NCI-H1436 treated with DMSO at 0.1 percent for 48 hours (cell line): ENCODE results near the gene DHDH.

ENCODE experiments used
- DNase-seq: peaks from one replicate; lab custom pipeline; 2025; lab: John Stamatoyannopoulos, UW

The DHDH gene

GRCh38 chr19:48966541-48967345, 33.2 kb downstream of the DHDH start:
- no peak for DNase-seq

GRCh38 chr19:48967346-48968178, 34.1 kb downstream of the DHDH start:
- no peak for DNase-seq

- DNase-seq = no peak
These were observed 34.7 kb downstream of the DHDH start for GRCh38 chr19:48968179-48968661.

GRCh38 chr19:48968813-48969218, 35.3 kb downstream of the DHDH start:
- DNase-seq = no peak

GRCh38 chr19:48969276-48970138, 36.0 kb downstream of the DHDH start:
- no peak for DNase-seq

- DNase-seq = no peak
These were observed 36.8 kb downstream of the DHDH start for GRCh38 chr19:48970139-48970766.

GRCh38 chr19:48970923-48971395, 37.5 kb downstream of the DHDH start:
- no peak for DNase-seq

- no peak for DNase-seq
These were observed 42.7 kb downstream of the DHDH start for GRCh38 chr19:48975947-48976847.

GRCh38 chr19:48977061-48977460, 43.6 kb downstream of the DHDH start:
- DNase-seq = no peak

GRCh38 chr19:48982280-48982679, 48.8 kb downstream of the DHDH start:
- no peak for DNase-seq

- no peak for DNase-seq
These were observed 52.2 kb downstream of the DHDH start for GRCh38 chr19:48985711-48986110.

GRCh38 chr19:48986211-48986610, 52.7 kb downstream of the DHDH start:
- no peak for DNase-seq

GRCh38 chr19:48987323-48987722, 53.8 kb downstream of the DHDH start:
- no peak for DNase-seq

GRCh38 chr19:48988286-48988685, 54.8 kb downstream of the DHDH start:
- no peak for DNase-seq

GRCh38 chr19:48988860-48989259, 55.4 kb downstream of the DHDH start:
- no peak for DNase-seq

GRCh38 chr19:48989701-48990291, 56.3 kb downstream of the DHDH start:
- no peak for DNase-seq

- no peak for DNase-seq
These were observed 56.9 kb downstream of the DHDH start for GRCh38 chr19:48990400-48990799.

- no peak for DNase-seq
These were observed 57.6 kb downstream of the DHDH start for GRCh38 chr19:48991011-48991609.

- no peak for DNase-seq
These were observed 58.5 kb downstream of the DHDH start for GRCh38 chr19:48991873-48992580.
